B cell (primary cell): ENCODE measurements around the gene CCND1.

Source experiments
- EZH2 ChIP-seq: IDR thresholded peaks from 2 replicates; pipeline ENCODE4 v1.6.1; 2012; ENCODE audit warnings: borderline replicate concordance, low read depth, mild to moderate bottlenecking, moderate library complexity, low read length; ENCODE audit not compliant: insufficient read depth, poor library complexity, severe bottlenecking
- TF ChIP-seq, protein P1 (sequence below): fragments of 200-600 bp; IDR thresholded peaks from one replicate; pipeline ENCODE4 v1.8.0; 2022; ENCODE audit warnings: antibody characterized with exemption, mild to moderate bottlenecking

DNA sequence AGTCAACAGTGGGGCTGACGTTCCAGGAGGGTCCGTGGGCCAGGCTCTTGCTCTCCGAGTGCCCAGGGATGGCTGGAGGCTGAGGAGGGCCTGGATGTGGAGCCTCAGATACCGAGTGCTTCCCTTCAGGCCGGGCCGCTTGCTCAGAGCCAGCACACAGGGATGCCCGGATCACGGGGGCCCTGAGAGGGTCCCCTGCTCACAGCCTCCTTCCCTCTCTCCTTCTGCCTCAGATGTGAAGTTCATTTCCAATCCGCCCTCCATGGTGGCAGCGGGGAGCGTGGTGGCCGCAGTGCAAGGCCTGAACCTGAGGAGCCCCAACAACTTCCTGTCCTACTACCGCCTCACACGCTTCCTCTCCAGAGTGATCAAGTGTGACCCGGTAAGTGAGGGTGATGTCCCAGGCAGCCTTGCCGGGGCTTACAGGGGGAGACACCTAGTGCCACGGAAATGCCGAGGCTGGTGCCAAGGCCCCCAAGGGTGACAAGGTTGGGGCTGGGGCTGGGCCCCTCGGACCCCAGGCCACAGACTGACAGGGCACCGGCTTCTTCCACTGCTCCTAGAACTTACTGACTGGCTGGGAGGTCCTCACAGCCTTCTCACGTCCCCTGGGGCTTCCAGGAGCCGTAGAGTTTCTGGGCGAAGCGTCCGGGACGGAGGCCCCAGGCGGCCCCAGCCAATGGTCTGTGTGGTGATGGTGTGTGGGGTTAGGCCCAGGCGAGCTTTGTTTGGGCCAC is 7.0 kb downstream of the CCND1 start:
- no peak for TF ChIP-seq EZH2
- TF ChIP-seq, protein P1, sequence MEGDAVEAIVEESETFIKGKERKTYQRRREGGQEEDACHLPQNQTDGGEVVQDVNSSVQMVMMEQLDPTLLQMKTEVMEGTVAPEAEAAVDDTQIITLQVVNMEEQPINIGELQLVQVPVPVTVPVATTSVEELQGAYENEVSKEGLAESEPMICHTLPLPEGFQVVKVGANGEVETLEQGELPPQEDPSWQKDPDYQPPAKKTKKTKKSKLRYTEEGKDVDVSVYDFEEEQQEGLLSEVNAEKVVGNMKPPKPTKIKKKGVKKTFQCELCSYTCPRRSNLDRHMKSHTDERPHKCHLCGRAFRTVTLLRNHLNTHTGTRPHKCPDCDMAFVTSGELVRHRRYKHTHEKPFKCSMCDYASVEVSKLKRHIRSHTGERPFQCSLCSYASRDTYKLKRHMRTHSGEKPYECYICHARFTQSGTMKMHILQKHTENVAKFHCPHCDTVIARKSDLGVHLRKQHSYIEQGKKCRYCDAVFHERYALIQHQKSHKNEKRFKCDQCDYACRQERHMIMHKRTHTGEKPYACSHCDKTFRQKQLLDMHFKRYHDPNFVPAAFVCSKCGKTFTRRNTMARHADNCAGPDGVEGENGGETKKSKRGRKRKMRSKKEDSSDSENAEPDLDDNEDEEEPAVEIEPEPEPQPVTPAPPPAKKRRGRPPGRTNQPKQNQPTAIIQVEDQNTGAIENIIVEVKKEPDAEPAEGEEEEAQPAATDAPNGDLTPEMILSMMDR = no peak
